Right lobe of liver (tissue), 4 donors: ENCODE results near the gene ASCL1.

Source experiments
- CTCF ChIP-seq, 4 donors: fragments of 200-600 bp in 3 of 4; fragments of 450-650 bp in 1 of 4; IDR thresholded peaks; one replicate each; pipeline versions ENCODE4 v1.5.1 to v1.8.0; 2016 to 2022; ENCODE audit warnings: antibody characterized with exemption in 4 of 4, mild to moderate bottlenecking in 2 of 4
- POLR2A ChIP-seq: fragments of 450-650 bp; IDR thresholded peaks from one replicate; pipeline ENCODE4 v1.6.1; 2017; ENCODE audit warnings: antibody characterized with exemption, mild to moderate bottlenecking
- donor health status: DM: no; HTN: no; CAD: no.
- donor health status: DM: no; HTN: no; CAD: no.
- donor health status: DM: no; HTN: yes; CAD: no.

- no peak for TF ChIP-seq POLR2A
- TF ChIP-seq CTCF (IDR thresholded peaks at IDR 0.05) = no peak
These were observed 4.0 kb downstream of the ASCL1 start for GRCh38 chr12:102961466-102961855.
